NCI-H1436 (cell line): Measurements from ENCODE around the gene AGPAT3.

ENCODE experiments used
- DNase-seq: peaks from one replicate; lab custom pipeline; 2025; lab: John Stamatoyannopoulos, UW

AGPAT3 gene

GRCh38 chr21:43924421-43925095 lies 59.5 kb downstream of the AGPAT3 start:
- DNase-seq: no peak

DNA sequence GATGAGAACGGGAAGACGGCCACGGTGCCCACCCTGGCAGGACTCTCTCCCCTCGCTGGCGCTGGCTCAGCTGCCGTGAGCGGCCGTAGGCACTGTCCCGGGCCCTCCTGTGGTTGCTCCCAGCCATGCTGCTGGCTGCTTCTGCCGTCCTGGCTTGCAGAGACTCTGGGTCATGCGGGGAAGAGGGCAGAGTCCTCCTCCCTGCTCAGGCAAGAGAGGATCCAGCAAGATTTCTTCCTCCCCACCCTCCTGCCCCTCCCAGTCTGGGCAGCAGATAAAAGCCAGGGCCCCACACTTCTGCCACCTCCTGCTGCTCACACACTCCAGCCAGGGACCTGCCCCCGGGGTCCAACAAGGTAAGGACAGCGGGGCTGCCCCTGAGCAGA lies 60.1 kb downstream of the AGPAT3 start:
- DNase-seq: no peak

GRCh38 chr21:43925609-43926008 lies 60.6 kb downstream of the AGPAT3 start:
- DNase-seq: no peak

DNA sequence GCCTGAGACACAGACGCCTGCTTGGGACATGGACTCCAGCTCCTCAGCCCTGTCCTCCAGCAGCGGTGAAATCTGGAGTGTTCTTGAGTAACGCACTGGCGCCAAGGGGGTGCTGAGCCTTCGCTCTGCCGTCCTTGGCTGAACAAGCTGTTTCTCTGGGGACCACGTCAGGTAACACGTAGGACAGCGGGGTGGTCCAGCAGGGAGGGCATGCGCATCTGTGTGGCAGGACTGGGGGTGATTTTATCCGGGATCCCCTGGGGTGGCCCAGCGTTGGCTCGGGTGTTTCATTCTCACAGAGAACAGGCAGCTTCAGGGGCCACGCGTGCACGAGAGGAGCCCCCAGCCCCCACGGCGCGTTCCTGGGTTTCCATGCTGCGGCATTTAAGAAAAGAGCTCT lies 61.2 kb downstream of the AGPAT3 start:
- no peak for DNase-seq

DNA sequence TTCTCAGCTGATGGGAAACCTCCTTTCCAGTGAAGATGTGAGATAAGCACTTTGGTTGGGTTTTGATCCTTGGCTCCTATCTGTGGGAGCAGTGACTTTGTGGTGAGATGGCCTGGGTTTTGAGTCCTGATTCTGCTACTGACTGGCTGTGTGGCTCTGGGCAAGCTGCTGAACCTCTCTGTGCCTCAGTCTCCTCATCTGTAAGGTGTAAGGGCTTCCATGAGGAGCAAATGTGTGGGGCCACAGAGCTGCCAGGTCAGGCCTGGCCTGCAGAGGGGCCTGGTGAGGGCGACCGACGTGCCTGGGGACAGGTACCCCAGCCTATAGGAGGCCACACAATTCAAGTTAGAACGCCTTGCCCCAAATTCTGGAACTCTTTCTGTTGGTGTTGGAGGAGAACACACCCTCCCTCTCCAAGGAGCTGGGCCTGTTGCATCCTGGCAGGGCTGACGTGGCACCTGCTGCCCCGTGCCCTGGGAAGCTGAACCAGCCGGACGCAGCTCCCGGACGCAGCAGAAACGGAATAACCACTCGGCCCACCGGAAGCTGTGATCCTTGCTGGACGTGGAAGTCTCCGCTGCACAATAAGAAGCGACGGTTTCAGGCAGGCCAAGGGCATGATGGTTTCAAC lies 62.7 kb downstream of the AGPAT3 start:
- DNase-seq: no peak

DNA sequence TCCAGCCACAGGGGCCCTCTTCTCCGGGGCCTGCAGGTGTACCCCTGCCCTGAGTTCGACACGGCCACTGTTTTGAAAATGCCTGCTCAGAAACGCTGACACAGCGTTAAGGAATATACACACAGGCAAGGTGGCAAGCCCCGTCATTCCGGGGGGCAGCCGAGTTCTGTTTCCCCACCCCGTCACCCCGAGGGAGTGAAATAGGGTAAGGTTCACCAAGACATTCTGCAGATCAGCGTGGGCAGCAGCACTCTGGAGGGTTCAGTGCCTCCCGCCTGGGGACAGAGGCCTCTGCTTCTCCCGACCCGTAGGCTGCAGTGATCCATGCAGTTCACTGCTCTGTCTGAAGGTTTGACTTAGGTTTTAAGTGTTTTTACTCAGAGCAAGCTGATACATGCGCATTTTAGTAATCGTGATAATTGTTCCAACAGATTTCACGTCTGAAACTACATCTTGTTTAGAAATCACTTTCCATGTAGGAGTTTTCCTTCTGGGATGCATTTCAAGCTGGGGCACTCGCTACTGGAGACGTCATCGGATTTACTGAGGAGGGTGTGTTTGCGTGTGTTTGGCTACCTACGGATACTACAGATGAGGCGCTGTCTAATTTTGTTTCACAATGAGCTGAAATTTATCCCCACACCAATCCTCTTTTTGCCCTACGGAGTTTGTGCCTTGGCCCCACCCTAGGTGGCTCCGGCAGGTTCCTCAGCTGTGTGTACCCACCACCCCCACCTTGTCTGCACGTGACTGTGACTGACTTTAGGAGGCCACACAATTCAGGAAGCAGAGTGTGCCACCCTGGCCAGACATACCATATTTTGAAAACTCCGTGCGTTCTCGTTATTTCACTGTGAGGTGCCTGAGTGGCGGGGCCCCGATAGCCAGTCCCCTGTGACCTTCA lies 63.5 kb downstream of the AGPAT3 start:
- no peak for DNase-seq

DNA sequence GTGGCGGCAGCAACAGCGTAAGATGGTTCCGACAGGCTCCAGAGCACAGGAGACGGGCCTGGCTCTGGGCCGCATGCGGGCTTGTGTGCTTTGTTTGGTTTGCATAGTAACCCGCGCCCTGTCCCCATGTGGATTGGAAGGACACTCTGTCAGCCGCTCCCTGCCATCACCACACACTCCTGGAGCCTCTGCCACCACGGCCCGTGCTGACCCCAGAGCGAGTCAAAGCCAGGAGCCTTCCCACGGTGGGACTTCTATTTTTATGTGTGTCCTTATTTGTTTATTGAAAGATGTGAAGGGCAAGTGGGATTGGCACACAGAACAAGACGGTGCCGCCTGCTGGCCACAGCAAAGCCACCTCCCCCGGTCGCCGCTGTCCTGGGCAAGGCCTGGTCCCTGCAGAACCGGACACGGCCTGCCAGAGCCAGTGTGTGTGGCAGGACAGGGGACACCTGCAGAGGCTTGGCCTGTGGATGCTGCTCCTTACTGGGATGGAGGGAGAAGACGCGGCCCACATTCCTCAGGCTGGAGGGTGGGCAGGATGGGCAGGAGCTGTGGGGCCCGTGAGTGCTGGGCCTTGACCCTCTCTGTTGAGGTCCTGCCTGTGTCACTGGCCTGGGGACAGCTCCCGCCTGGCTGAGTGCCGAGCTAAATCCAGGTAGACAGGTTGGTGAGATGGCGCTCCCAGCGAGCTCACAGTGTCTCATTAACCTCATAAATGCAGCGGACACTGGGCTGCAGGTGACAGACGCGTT lies 64.4 kb downstream of the AGPAT3 start:
- DNase-seq: no peak

GRCh38 chr21:43930074-43930847 lies 65.2 kb downstream of the AGPAT3 start:
- no peak for DNase-seq

GRCh38 chr21:43930848-43931375 lies 65.9 kb downstream of the AGPAT3 start:
- DNase-seq: no peak

GRCh38 chr21:43931489-43931888 lies 66.5 kb downstream of the AGPAT3 start:
- no peak for DNase-seq

GRCh38 chr21:43932005-43932404 lies 67.0 kb downstream of the AGPAT3 start:
- DNase-seq: no peak

GRCh38 chr21:43933199-43933598 lies 68.2 kb downstream of the AGPAT3 start:
- no peak for DNase-seq

GRCh38 chr21:43933680-43934079 lies 68.7 kb downstream of the AGPAT3 start:
- no peak for DNase-seq

- no peak for DNase-seq
Measured at GRCh38 chr21:43934116-43934515, 69.1 kb downstream of the AGPAT3 start.

- no peak for DNase-seq
Measured at GRCh38 chr21:43934716-43935705, 70.0 kb downstream of the AGPAT3 start.

GRCh38 chr21:43935711-43936110 lies 70.7 kb downstream of the AGPAT3 start:
- no peak for DNase-seq

DNA sequence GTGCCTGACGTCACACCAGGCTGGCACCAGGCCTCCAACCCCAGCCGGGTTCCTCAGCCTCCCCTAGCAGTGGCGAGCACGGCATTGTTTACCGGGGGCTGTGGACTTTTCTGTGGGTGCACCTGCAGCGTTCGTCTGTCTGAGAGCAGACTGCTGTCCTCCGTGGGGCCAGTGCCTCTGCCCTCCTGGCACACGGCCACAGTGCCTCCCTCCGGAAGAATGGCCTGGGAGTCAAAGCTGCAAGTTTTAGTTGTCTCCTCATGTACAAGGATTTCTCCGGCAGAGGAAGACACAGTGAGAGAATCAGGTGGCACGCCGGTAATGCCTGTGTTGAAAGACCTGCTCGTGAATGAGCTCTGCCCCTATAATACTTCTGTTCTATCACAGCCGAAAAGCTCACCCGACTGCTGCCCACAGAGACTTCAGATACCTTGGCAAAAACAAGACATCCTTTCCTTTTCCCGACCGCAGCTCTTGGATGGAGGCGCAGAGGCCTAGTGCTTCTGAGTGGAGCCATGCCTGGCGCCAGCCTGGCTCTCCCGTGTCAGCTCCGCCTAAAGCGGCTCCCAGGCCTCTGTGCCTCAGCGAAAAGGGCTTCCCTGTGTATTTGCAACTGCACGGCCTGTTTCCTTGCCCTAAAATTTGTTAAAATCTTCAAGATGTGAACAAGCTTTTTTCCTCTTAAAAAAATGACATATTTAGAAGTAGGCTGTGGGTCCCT lies 71.4 kb downstream of the AGPAT3 start:
- no peak for DNase-seq

GRCh38 chr21:43937051-43937832 lies 72.2 kb downstream of the AGPAT3 start:
- no peak for DNase-seq
